Brain pericyte (primary cell): ENCODE data around the gene CEP85.

Source experiments
- DNase-seq: peaks from one replicate; pipeline ENCODE4 v3.0.0-alpha.2; 2012; ENCODE audit warnings: low read depth, low spot score

The CEP85 gene

GRCh38 chr1:26233903-26234643, at the start of gene CEP85:
Gene CEP85, plus strand, starts transcription at chr1:26234200. Its CDS starts 5,584 bp downstream, at chr1:26239784.
- DNase-seq, result peak; percentile 92

GRCh38 chr1:26184883-26185282, 49.1 kb upstream of the CEP85 start:
- DNase-seq, result no peak

- no peak for DNase-seq
Measured at GRCh38 chr1:26187882-26188281, 46.1 kb upstream of the CEP85 start.

GRCh38 chr1:26188477-26188876, 45.5 kb upstream of the CEP85 start:
- DNase-seq, result no peak

GRCh38 chr1:26189331-26189730, 44.7 kb upstream of the CEP85 start:
- DNase-seq, result no peak

GRCh38 chr1:26189751-26190275, 44.2 kb upstream of the CEP85 start:
- DNase-seq, result no peak

GRCh38 chr1:26190373-26190987, 43.5 kb upstream of the CEP85 start, which contains the start of gene CATSPER4:
Gene CATSPER4, plus strand, starts transcription at chr1:26190602. Its CDS starts 26 bp downstream, at chr1:26190628.
- DNase-seq, result no peak

- DNase-seq, result no peak
Measured at GRCh38 chr1:26191739-26192138, 42.3 kb upstream of the CEP85 start.

GRCh38 chr1:26195805-26196204, 38.2 kb upstream of the CEP85 start:
- no peak for DNase-seq

- DNase-seq, result no peak
Measured at GRCh38 chr1:26197301-26197700, 36.7 kb upstream of the CEP85 start.

- DNase-seq, result no peak
Measured at GRCh38 chr1:26197813-26198212, 36.2 kb upstream of the CEP85 start.

GRCh38 chr1:26200413-26200812, 33.6 kb upstream of the CEP85 start:
- no peak for DNase-seq

GRCh38 chr1:26203642-26204318, 30.2 kb upstream of the CEP85 start:
- no peak for DNase-seq

GRCh38 chr1:26210147-26210870, 23.7 kb upstream of the CEP85 start:
- no peak for DNase-seq

GRCh38 chr1:26212726-26213125, 21.3 kb upstream of the CEP85 start:
- no peak for DNase-seq

- no peak for DNase-seq
Measured at GRCh38 chr1:26213335-26213905, 20.6 kb upstream of the CEP85 start.

GRCh38 chr1:26215246-26215645, 18.8 kb upstream of the CEP85 start:
- no peak for DNase-seq

GRCh38 chr1:26218906-26219494, 15.0 kb upstream of the CEP85 start:
- DNase-seq, result no peak

- DNase-seq, result no peak
Measured at GRCh38 chr1:26220199-26220912, 13.6 kb upstream of the CEP85 start.

GRCh38 chr1:26221094-26221493, 12.9 kb upstream of the CEP85 start:
- DNase-seq, result no peak
